Activated CD8-positive, alpha-beta memory T cell treated with anti-CD3 and anti-CD28 coated beads for 36 hours (primary cell): Measurements from ENCODE around the gene SPX. TPM values are rescaled to one million over a fixed set of nuclear protein-coding genes. Genes with fewer than 3 reads are reported as not detected.

Source experiments
- CTCF ChIA-PET: fragments of 350-600 bp; sonication (Branson Sonifier 250); formaldehyde crosslinking; loops from one replicate; lab custom pipeline; 2021; ENCODE audit warnings: antibody characterized with exemption; lab: Charles Lee
- POLR2A ChIA-PET: fragments of 350-600 bp; sonication (Branson Sonifier 250); formaldehyde crosslinking; loops from one replicate; lab custom pipeline; 2021; ENCODE audit warnings: antibody characterized with exemption; lab: Charles Lee
- total RNA-seq, 2 experiments: library from RNA; stranded (reverse); gene quantifications; one replicate each; pipeline ENCODE4 v1.2.3, GENCODE V29; 2021

The SPX gene, protein sequence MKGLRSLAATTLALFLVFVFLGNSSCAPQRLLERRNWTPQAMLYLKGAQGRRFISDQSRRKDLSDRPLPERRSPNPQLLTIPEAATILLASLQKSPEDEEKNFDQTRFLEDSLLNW
- under 1 TPM; 0.34 to 0.51 TPM for total RNA-seq

DNA sequence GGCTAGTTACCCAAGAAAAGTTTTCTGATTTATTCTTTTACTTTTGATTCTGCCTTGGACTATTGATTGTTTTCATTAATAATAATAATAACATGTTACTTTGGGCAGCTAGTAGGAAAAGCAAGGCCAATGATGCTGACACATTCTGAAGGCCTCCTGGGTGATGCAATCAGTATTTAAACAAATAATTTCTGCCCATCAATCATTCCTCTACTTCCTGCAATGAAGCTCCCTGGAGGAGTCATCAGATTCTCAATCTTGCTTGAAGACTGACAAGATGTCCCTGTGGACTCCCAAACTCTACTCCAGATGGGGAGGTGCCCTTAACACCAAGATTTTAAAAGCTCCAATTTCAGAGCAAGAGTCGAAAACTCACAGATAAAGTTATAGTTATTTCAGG, at the start of gene SPX:
TSS of gene SPX (plus strand) at position 244 of the 400 bp plus-strand sequence. CDS start 177 bp downstream, outside the sequence.
- POLR2A ChIA-PET, result interaction anchor here (1.9 kb wide), 1 partner anchor 132 kb away, joined by 5 read pairs; the partner anchor contains the start of gene LDHB
- CTCF ChIA-PET, result no interaction called here

DNA sequence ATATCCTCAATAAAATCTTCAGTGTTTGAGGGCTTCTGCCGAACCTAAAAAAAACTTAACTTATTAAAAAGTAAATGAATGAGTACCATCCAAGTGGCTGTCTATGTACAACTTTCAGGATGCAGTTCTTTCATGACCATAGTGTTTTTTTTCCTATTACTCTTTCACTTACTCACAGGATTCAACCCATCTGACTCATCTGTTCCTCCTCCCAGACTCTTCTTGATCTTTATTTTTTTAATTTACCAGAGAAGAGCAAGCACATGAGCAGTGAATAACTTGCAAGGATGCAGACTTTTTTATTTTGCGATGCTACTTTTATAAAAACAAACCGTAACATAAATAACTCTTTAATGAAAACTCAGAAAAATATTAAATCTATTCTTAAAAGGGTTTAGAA, 49.1 kb upstream of the SPX start:
- ChIA-PET CTCF (no interaction called here), POLR2A (interaction anchor here (1.3 kb wide), 1 partner anchor 40 kb away, joined by 3 read pairs; the partner anchor contains the start of gene PYROXD1)

DNA sequence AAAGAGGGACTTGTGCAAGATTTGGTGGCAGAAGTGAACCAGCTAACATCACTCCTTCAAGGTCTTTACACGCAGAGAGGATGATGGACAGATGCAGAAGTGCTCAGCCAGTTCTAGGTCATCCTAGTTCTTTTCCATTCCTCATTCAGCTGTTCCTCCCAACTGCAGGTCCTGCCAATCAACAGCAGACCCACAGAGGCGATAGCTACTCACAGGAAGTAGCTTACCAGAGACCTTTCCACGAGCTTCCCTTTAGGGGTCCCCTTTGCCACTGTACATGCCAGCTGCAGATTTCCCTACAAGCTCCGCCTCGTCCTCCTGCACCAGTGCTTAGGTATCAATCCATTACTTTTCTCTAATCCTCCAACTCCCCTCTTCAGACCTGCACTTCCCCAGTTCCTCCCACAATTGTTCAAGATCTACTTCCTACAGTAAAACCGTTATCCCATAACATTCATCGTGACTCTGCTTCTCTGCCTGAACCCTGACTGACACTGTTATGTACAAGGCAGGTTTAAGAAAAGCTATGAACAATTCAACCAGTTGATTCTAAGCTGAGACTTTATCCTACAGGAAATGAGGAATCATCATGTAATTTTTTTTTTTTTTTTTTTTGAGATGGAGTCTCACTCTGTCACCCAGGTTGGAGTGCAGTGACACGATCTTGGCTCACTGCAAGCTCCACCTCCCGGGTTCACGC, 47.2 kb upstream of the SPX start:
- POLR2A ChIA-PET, result no interaction called here
- CTCF ChIA-PET, result no interaction called here

DNA sequence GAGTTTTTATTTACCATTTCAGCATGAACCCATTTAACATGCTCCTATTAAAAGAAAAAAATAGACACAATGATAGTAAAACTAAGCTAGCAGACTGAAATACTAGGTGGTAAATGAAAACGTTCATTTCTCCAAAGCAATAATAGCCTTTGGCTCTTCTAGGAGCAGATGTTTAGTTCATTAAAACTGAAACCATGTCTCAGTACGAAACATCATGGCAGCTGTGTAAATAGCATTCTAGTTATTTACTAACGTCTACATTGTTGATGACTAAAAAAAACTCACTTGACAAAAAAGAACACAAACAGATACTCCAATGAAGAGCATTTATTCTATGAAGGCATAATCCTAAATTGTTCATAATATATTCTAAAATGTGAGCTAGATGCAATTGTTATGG, 42.6 kb upstream of the SPX start:
- ChIA-PET CTCF (no interaction called here), POLR2A (no interaction called here)

DNA sequence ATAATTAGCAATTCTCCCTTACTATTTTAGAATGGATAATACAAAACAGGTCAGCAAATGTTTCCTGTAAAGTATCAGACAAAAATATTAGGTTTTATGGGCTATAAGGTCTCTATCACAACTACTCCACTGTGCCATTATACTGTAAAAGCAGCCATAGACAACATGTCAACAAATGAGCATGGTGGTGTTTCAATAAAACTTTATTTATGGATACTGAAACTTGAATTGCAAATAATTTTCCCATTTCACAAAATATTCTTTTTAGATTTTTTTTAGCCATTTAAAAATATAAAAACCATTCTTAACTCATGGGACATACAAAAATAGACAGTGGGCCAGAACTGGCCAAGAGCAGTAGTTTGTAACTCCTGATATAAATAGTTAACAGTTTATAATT, 40.1 kb upstream of the SPX start:
- POLR2A ChIA-PET, result no interaction called here
- CTCF ChIA-PET, result interaction anchor here (0.6 kb wide), 1 partner anchor 775 kb away, joined by 3 read pairs; no protein-coding TSS in a partner anchor

DNA sequence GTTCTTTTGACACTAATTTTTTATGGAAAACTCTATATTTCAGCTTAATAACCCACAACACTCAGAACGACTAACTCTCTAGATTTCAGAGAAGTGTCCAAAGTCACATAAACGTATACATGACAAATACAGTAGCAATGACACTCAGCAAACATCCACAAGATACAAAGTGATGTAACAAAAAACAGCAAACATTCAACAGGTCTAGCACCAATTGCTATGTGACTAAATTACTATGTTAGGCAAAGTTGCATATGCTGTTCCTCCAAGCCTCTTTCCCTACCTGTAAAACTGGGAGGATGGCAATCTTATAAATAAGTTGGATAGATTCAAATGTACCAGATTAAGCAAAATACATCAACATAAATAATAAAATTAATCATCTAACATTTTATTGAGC, 26.3 kb upstream of the SPX start:
- CTCF ChIA-PET, result interaction anchor here (0.6 kb wide), 1 partner anchor 835 kb away, joined by 3 read pairs; no protein-coding TSS in a partner anchor
- POLR2A ChIA-PET, result interaction anchor here (0.7 to 2.5 kb wide), 2 partner anchors 62 to 1682 kb away, joined by 9 to 11 read pairs; partner anchors contain the start of gene PYROXD1

DNA sequence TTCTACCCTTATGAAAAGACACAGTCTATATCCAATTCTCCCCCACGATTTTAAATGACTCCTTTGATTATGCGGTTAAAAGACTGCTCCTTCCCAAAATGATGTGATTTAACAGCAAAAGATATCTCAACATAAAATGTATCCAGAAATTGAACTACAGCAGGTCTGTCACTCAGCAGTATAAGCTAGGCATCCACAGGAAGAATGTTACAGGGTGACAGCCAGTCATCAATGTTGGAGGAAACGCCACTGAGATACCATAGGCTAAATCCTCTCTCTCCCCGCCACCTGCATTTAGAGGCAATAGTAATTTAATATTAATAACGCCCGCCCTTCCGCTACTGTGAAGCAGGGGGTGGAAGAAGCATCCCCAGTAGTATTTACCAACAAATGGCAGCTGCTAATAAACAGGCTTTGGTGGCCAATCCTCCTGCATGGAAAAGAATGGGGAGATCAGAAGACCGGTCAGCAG, 25.3 kb upstream of the SPX start:
- ChIA-PET CTCF (interaction anchor here (0.8 to 1.6 kb wide), 4 partner anchors 9 to 181 kb away, joined by 3 to 4 read pairs (median 4); no protein-coding TSS in a partner anchor), POLR2A (interaction anchor here (0.6 to 2.5 kb wide), 4 partner anchors 63 to 179 kb away, joined by 4 to 19 read pairs (median 8); partner anchors contain the start of genes LDHB and PYROXD1)

DNA sequence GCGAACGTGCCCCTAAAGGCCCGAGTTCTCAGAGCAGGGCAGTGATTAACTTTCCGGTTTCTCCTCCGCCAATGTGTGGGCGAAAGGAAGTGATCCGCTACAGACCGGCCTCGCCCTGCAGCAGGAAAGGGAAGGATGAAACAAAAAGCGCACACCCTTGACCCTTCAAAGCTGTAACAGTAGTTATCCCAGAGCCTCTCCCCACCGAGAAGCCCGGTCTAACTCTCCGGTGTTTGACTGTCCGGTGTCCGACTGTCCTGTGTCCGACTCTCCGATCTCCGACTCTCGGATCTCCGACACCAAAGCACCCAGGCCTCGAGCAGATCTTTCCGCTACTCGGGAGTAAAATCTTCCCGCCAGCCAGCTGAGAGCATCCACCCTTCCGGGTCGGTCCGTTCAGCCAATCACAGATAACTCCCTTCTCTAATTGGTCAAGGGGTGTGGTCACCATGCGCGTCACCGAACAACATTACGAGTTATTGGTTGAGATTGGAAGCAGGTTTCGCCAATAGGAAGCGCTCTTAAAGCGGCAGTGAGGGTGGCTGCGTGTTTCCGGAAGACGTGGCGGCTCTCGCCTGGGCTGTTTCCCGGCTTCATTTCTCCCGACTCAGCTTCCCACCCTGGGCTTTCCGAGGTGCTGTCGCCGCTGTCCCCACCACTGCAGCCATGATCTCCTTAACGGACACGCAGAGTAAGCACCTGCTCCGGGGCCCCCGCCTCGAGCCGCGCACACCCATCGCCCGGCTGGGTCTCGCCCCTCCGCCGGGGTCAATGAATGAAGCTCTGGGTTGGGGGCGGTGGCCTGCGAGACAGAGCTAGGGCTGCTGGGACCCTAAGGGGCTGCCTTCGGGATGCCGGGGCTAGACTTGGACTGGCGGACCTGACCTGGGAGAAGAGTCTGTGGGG, 24.6 kb upstream of the SPX start, which contains the start of the genes GOLT1B and RECQL:
TSS of gene GOLT1B (plus strand) at position 532 of the 906 bp plus-strand sequence. CDS start at position 667, 135 bp downstream.
TSS of gene RECQL (minus strand) at position 378 of the 906 bp plus-strand sequence. CDS start 2,065 bp downstream, outside the sequence.
- POLR2A ChIA-PET, result interaction anchor here (0.6 to 2.5 kb wide), 5 partner anchors 26 to 179 kb away, joined by 4 to 19 read pairs (median 5); partner anchors contain the start of genes LDHB and PYROXD1

DNA sequence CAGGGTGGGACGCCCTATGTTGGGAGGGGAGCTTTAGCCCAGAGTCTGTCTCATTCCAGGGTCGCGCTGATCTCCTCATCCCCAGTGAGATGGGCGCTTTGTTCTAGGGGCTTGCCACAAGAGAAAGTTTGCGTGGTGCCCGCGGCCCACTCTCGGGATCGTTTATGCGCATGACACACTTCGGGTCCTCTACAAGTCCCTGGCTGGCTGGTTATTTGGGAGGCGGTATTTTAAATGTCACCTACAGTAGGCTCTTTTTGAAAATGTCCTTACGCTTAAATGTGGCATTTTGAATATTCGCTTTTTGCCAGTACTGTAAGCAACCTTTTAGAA, 24.0 kb upstream of the SPX start:
- ChIA-PET CTCF (interaction anchor here (1.3 to 1.6 kb wide), 2 partner anchors 10 to 35 kb away, joined by 4 read pairs; no protein-coding TSS in a partner anchor), POLR2A (interaction anchor here (1.3 to 2.5 kb wide), 3 partner anchors 25 to 156 kb away, joined by 5 to 19 read pairs (median 11); partner anchors contain the start of genes LDHB and PYROXD1)

More for the DNA sequence above, 24.6 kb upstream of the SPX start, which contains the start of the genes GOLT1B and RECQL:
- CTCF ChIA-PET, result interaction anchor here (0.8 to 1.6 kb wide), 5 partner anchors 9 to 182 kb away, joined by 3 to 4 read pairs (median 3); no protein-coding TSS in a partner anchor

DNA sequence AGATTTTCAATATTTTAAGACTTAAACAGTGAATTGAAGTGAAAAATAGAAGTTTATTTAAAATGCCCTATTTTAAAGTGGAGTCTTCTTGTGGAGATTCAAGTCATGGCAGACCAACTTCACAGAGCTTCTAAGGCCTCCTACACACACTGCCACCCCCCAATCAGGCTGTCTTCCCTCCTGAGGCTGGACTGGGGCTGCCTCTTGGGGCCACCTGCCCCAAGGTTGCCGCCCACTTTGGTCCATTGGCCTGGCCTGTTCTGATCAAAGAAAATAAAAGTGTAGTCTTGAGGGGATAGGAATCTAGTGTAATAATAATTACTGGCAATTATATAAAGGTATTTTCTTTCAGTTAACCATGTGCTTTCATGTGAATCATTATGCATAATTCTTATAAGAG, 23.2 kb upstream of the SPX start:
- CTCF ChIA-PET, result no interaction called here
- POLR2A ChIA-PET, result interaction anchor here (2.3 kb wide), 1 partner anchor 155 kb away, joined by 19 read pairs; the partner anchor contains the start of gene LDHB

DNA sequence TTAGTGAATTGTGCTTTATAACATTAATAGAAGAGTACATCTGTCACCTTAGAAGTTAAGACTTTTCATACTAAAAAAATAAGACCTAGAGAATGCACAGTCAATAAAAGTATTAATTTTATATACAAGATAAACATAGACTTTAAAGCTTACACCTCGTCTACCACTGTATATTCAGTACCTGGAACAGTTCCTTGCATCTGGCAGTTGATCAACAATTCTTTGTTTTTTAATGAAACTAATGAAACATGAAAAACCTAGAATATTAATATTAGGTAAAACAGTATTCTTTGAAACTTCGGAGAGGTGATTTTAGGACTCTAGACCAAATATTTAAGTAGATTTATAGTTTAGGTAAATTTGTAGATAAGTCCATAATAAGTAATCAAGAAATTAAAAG, 20.2 kb upstream of the SPX start:
- POLR2A ChIA-PET, result no interaction called here

DNA sequence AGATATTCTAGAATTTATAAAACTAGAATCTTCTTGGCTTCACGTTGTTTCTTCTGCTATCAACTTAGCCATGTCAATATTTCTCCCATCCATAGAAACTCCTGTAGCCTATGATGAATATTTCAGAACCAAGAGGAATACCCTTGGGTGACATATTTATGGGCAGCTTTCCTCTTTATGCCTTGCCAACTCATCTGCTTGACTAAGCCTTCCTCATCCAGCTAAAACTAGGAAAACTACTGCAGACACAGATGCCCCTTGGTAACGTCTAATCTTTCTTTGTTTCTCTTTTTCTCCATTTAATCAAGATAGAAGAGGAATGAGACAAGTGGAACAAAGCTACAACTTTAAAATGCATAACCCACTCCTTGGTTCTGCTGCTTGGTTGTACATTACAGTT, 18.2 kb upstream of the SPX start:
- ChIA-PET POLR2A (no interaction called here), CTCF (no interaction called here)

More for the DNA sequence above, 20.2 kb upstream of the SPX start:
- CTCF ChIA-PET, result interaction anchor here (1.2 kb wide), 1 partner anchor 152 kb away, joined by 3 read pairs; the partner anchor contains the start of gene LDHB

DNA sequence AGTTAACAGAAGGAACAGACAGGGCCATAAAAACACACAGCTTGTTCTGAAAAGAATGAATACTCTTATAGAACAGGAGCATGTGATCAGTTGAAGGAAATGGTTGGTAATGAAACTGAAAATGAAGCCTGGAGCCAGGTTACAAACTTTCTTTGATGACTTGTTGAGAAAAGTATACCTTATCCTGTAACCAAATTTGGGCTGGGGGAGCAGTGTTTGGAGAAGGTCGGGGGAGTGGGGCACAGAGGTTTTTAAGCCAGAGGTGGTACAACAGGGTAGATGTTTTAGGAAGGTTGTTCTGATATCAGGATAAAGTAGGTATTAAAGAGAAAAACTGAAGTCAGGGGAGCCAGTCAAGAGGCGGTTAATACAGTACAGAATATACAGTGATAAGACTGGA, 16.3 kb upstream of the SPX start:
- POLR2A ChIA-PET, result no interaction called here
- CTCF ChIA-PET, result no interaction called here

DNA sequence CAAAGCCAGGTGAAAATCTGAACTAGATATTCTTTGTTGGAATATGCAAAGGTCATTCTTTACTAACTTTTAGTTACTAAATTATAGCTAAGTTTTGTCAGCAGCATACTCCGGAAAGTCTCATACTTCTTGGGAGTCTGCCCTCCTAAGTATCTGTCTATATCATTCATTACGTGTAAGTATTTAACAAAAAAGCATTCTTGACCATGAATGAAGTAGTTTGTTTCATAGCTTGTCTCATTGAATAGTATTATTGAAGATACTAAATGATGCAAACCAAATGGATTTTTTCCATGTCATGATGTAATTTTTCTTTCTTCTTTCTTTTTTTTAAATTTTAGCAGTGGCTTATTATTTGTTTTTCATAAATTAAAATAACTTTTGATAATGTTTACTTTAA, 9.8 kb upstream of the SPX start:
- POLR2A ChIA-PET, result no interaction called here
- CTCF ChIA-PET, result interaction anchor here (1.0 kb wide), 1 partner anchor 11 kb away, joined by 3 read pairs; no protein-coding TSS in a partner anchor

DNA sequence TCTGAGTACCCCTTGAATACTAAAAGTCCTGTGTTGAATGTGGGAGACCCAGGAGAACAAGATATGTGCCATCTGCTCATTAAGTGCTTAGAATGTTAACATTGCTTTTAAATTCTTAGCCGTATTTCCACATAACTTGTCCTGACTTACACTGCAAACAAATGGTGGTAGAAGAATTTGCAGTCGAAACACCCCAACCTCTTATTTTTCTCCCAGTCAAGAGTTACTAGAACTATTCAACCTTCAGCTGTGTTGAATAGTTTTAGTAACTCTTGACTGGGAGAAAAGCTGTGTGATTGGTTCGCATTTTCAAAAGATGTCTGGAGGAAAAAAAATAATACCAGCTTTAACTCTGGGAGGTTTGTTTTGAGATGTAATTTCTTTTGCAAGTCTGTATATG, 7.6 kb upstream of the SPX start:
- POLR2A ChIA-PET, result no interaction called here
- CTCF ChIA-PET, result no interaction called here

DNA sequence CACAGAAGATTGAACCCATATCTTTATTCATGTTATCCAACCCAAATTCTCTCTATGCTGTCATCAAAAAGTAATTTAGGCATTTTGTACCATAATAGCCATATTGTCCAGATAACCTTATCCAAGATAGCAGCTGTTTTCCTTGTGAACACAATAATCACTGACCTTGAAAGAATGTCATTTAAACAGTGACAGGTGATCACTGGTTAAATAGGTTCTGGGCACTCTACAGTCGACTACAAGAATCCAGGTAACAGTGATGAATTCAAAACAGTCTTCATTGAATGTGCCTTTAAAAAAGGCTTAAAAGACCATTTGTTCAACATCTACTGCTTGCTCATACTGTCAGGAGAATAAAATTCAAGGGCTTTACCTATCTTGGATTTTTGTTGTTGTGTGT, 4.6 kb upstream of the SPX start:
- CTCF ChIA-PET, result interaction anchor here (1.2 kb wide), 1 partner anchor 9 kb away, joined by 3 read pairs; no protein-coding TSS in a partner anchor
- POLR2A ChIA-PET, result no interaction called here

DNA sequence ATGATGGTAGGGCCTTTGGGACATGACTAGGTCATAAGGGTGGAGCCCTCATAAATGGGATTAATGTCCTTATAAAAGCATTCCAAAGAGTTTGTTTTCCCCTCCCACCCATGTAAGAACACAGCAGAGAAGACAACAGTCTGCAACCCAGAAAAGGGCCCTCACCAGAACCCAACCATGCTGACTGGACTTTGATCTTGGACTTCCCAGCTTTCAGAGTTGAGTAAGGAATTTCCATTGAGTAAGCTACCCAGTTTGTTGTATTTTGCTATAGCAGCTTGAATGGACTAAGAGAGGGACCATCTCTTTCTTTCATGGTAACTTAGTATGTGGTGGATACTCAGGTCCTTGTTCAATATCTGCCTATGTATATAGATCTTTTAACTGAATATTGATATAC, 2.9 kb upstream of the SPX start:
- ChIA-PET POLR2A (no interaction called here), CTCF (no interaction called here)

DNA sequence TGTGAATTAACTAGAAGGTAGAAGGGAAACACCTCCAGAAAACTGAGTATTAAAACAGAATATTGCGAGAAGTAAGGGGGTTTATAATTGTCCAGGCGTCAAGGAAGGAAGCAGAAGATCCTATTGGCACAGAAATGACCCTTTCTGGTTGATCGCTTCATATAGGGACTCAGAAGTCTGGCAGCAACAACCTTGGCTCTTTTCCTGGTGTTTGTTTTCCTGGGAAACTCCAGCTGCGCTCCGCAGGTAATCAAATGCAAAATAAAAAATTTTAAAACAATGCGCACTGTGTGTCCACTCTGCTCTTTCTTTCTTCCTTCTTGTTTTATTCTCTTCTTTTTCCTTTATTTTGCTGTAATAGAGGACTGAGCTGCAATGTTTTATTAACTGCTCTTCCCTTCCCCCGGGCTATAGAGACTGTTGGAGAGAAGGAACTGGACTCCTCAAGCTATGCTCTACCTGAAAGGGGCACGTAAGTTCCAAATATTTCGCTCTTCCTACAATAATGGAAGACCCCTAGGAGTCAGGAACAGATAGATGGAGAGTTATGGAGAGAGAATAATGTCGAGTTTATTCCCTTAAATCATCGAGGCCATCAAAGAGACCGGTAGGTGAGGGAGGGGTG, 737 bp downstream of the SPX start:
- ChIA-PET POLR2A (interaction anchor here (1.4 to 1.9 kb wide), 2 partner anchors 25 to 131 kb away, joined by 5 read pairs; partner anchors contain the start of genes GOLT1B, LDHB and RECQL), CTCF (no interaction called here)
